GM12874 (cell line): ENCODE results near the gene RASGRF1.

Experiments
- CTCF ChIP-seq: IDR thresholded peaks from 2 replicates; pipeline ENCODE4 v1.5.1; 2011; ENCODE audit warnings: low read depth, mild to moderate bottlenecking, control low read depth, low read length, moderate library complexity; ENCODE audit not compliant: insufficient read depth

RASGRF1 gene

GRCh38 chr15:79045041-79045440 is 45.5 kb downstream of the RASGRF1 start:
- no peak for TF ChIP-seq CTCF

- TF ChIP-seq CTCF, result no peak
These were observed 48.2 kb downstream of the RASGRF1 start for GRCh38 chr15:79042213-79042928.

- no peak for TF ChIP-seq CTCF
These were observed 48.9 kb downstream of the RASGRF1 start for GRCh38 chr15:79041601-79042168.

GRCh38 chr15:79037848-79038247 is 52.7 kb downstream of the RASGRF1 start:
- no peak for TF ChIP-seq CTCF

- no peak for TF ChIP-seq CTCF
These were observed 54.3 kb downstream of the RASGRF1 start for GRCh38 chr15:79036323-79036722.

GRCh38 chr15:79035814-79036213 is 54.8 kb downstream of the RASGRF1 start:
- no peak for TF ChIP-seq CTCF

- TF ChIP-seq CTCF, result no peak
These were observed 55.4 kb downstream of the RASGRF1 start for GRCh38 chr15:79035111-79035601.
